Activated B cell treated with CpG ODN at 0.5 μM for 24 hours (primary cell): ENCODE data around the gene HM13. TPM values are rescaled to one million over a fixed set of nuclear protein-coding genes. Genes with fewer than 3 reads are reported as not detected.

ENCODE experiments used
- ATAC-seq: fragments of 200-7000 bp; cut with Tn5 transposase; one replicate; pipeline ENCODE4 v1.10.0; 2021; ENCODE audit warnings: low read depth, mild to moderate bottlenecking, moderate library complexity
- CTCF ChIA-PET: fragments of 350-600 bp; sonication (Branson Sonifier 250); formaldehyde crosslinking; loops from one replicate; lab custom pipeline; 2021; ENCODE audit warnings: antibody characterized with exemption; lab: Charles Lee
- POLR2A ChIA-PET: fragments of 350-600 bp; sonication (Branson Sonifier 250); formaldehyde crosslinking; loops from one replicate; lab custom pipeline; 2021; ENCODE audit warnings: antibody characterized with exemption; lab: Charles Lee
- DNase-seq: peaks from one replicate; pipeline ENCODE4 v3.0.0; 2022
- H3K27ac Mint-ChIP-seq: one replicate; pipeline ENCODE4 v1.8.0; 2020; ENCODE audit warnings: mixed read lengths
- H3K27me3 Mint-ChIP-seq: one replicate; pipeline ENCODE4 v1.8.0; 2021; ENCODE audit warnings: mixed read lengths
- H3K36me3 Mint-ChIP-seq: one replicate; pipeline ENCODE4 v1.8.0; 2021; ENCODE audit warnings: low read depth, mixed read lengths
- H3K4me1 Mint-ChIP-seq: one replicate; pipeline ENCODE4 v1.8.0; 2021; ENCODE audit warnings: mixed read lengths
- H3K4me3 Mint-ChIP-seq: one replicate; pipeline ENCODE4 v1.8.0; 2020; ENCODE audit warnings: mild to moderate bottlenecking, mixed read lengths
- H3K9me3 Mint-ChIP-seq: one replicate; pipeline ENCODE4 v1.8.0; 2020; ENCODE audit warnings: mixed read lengths
- CTCF ChIP-seq: fragments of 200-600 bp; IDR thresholded peaks from one replicate; pipeline ENCODE4 v1.8.0; 2022; ENCODE audit warnings: antibody characterized with exemption, mild to moderate bottlenecking
- intact Hi-C: fragments of 100-400 bp; cut with micrococcal nuclease; formaldehyde crosslinking; loops from one replicate; pipeline ENCODE4 v1.15.1; 2024
- total RNA-seq: library from RNA; stranded (reverse); gene quantifications from 2 replicates; pipeline ENCODE4 v1.2.3, GENCODE V29; 2022

Gene HM13
- total RNA-seq, 1 donor from 2014 or later = 90.9 TPM

- Mint-ChIP-seq H3K9me3 (no peaks in the 10 kb centered on the region), H3K27ac (no peak overlapping the region), H3K36me3 (no peaks in the 10 kb centered on the region), H3K4me3 (no peak overlapping the region), H3K27me3 (peaks cover 8% of the 10 kb centered on the region), H3K4me1 (peaks cover under 1% of the 10 kb centered on the region)
- ATAC-seq (no peak), DNase-seq (no peak)
- POLR2A ChIA-PET = no interaction called here
- no peak for TF ChIP-seq CTCF
- CTCF ChIA-PET = no interaction called here
- intact Hi-C loops = no loop called here
These were observed 79.2 kb downstream of the HM13 start for GRCh38 chr20:31593221-31594001.

GRCh38 chr20:31594002-31594557 is 79.8 kb downstream of the HM13 start:
- ChIA-PET POLR2A (interaction anchor here (0.5 kb wide), 1 partner anchor 14 kb away, joined by 5 read pairs; no protein-coding TSS in a partner anchor), CTCF (no interaction called here)
- no peak overlapping the region for H3K4me3 Mint-ChIP-seq
- no peaks in the 10 kb centered on the region for H3K9me3 Mint-ChIP-seq
- intact Hi-C loops = no loop called here
- no peak overlapping the region for H3K27ac Mint-ChIP-seq
- DNase-seq = no peak
- H3K27me3 Mint-ChIP-seq = peaks cover 2% of the 10 kb centered on the region
- ATAC-seq = no peak
- TF ChIP-seq CTCF = no peak
- no peaks in the 10 kb centered on the region for H3K4me1 Mint-ChIP-seq
- no peaks in the 10 kb centered on the region for H3K36me3 Mint-ChIP-seq

GRCh38 chr20:31594558-31595379 is 80.5 kb downstream of the HM13 start:
- ChIA-PET CTCF (no interaction called here), POLR2A (interaction anchor here (0.5 kb wide), 1 partner anchor 15 kb away, joined by 5 read pairs; no protein-coding TSS in a partner anchor)
- no peak overlapping the region for H3K27ac Mint-ChIP-seq
- no peak overlapping the region for H3K4me3 Mint-ChIP-seq
- no peak for TF ChIP-seq CTCF
- ATAC-seq = no peak
- no peaks in the 10 kb centered on the region for H3K36me3 Mint-ChIP-seq
- no peaks in the 10 kb centered on the region for H3K9me3 Mint-ChIP-seq
- H3K4me1 Mint-ChIP-seq = no peaks in the 10 kb centered on the region
- peaks cover 2% of the 10 kb centered on the region for H3K27me3 Mint-ChIP-seq
- intact Hi-C loops = no loop called here
- no peak for DNase-seq

GRCh38 chr20:31595380-31595653 is 81.1 kb downstream of the HM13 start:
- TF ChIP-seq CTCF = no peak
- ATAC-seq = no peak
- H3K27me3 Mint-ChIP-seq = peaks cover 2% of the 10 kb centered on the region
- H3K4me3 Mint-ChIP-seq = no peak overlapping the region
- ChIA-PET CTCF (no interaction called here), POLR2A (no interaction called here)
- no peak for DNase-seq
- intact Hi-C loops = no loop called here
- H3K36me3 Mint-ChIP-seq = no peaks in the 10 kb centered on the region
- no peak overlapping the region for H3K27ac Mint-ChIP-seq
- no peaks in the 10 kb centered on the region for H3K9me3 Mint-ChIP-seq
- H3K4me1 Mint-ChIP-seq = no peaks in the 10 kb centered on the region
